Natural killer cell (primary cell): ENCODE results near the gene WFIKKN2. TPM values are rescaled to one million over a fixed set of nuclear protein-coding genes. Genes with fewer than 3 reads are reported as not detected.

Source experiments
- ATAC-seq, 3 donors: fragments of 150-1000 bp in 2 of 3; fragments of 200-7000 bp in 1 of 3; cut with Tn5 transposase; 1 replicate in 1 of 3; 2 replicates in 2 of 3; pipeline ENCODE4 v1.10.0; 2021; ENCODE audit warnings: mild to moderate bottlenecking in 2 of 3, moderate library complexity in 2 of 3
- DNase-seq, 2 donors: peaks; one replicate each; pipeline versions ENCODE4 v3.0.0 to v3.0.0-alpha.2; 2013 to 2021; ENCODE audit warnings: mixed read lengths in 1 of 2
- H3K27ac ChIP-seq: one replicate; pipeline ENCODE4 v1.5.1; 2013; ENCODE audit warnings: mild to moderate bottlenecking, low read length
- H3K27me3 ChIP-seq: one replicate; pipeline ENCODE4 v1.6.1; 2013; ENCODE audit warnings: low read length; ENCODE audit not compliant: control insufficient read depth, insufficient read depth
- H3K36me3 ChIP-seq: one replicate; pipeline ENCODE4 v1.6.1; 2013; ENCODE audit warnings: low read length; ENCODE audit not compliant: control insufficient read depth, insufficient read depth
- H3K4me1 ChIP-seq: one replicate; pipeline ENCODE4 v1.6.1; 2013; ENCODE audit warnings: low read length; ENCODE audit not compliant: control insufficient read depth, insufficient read depth
- H3K4me3 ChIP-seq: one replicate; pipeline ENCODE4 v1.5.1; 2013; ENCODE audit warnings: low read length
- H3K9me3 ChIP-seq: one replicate; pipeline ENCODE4 v1.6.1; 2013; ENCODE audit warnings: low read length; ENCODE audit not compliant: control insufficient read depth, insufficient read depth
- H3K27ac Mint-ChIP-seq, 2 donors: one replicate each; pipeline ENCODE4 v1.8.0; 2022; ENCODE audit warnings: mild to moderate bottlenecking in 2 of 2, mixed read lengths in 2 of 2, moderate library complexity in 1 of 2
- H3K27me3 Mint-ChIP-seq, 2 donors: one replicate each; pipeline ENCODE4 v1.8.0; 2022; ENCODE audit warnings: low read depth in 2 of 2, mixed read lengths in 2 of 2
- H3K36me3 Mint-ChIP-seq: one replicate; pipeline ENCODE4 v1.8.0; 2022; ENCODE audit warnings: mixed read lengths
- H3K4me1 Mint-ChIP-seq, 2 donors: one replicate each; pipeline ENCODE4 v1.8.0; 2022; ENCODE audit warnings: mixed read lengths in 2 of 2
- H3K4me3 Mint-ChIP-seq: one replicate; pipeline ENCODE4 v1.8.0; 2022; ENCODE audit warnings: mild to moderate bottlenecking, moderate library complexity, mixed read lengths
- H3K9me3 Mint-ChIP-seq, 2 donors: one replicate each; pipeline ENCODE4 v1.8.0; 2022; ENCODE audit warnings: mixed read lengths in 2 of 2
- CTCF ChIP-seq: fragments of 200-600 bp; IDR thresholded peaks from one replicate; pipeline ENCODE4 v1.8.0; 2022; ENCODE audit warnings: antibody characterized with exemption
- WGBS: methylation state at CpG from one replicate; pipeline ENCODE4 v1.1.7; 2013; ENCODE audit warnings: missing lambda C conversion rate; ENCODE audit not compliant: insufficient coverage; 5-methylcytosine and 5-hydroxymethylcytosine counted together
- intact Hi-C: fragments of 100-400 bp; cut with micrococcal nuclease; formaldehyde crosslinking; loops from one replicate; pipeline ENCODE4 v1.14.2; 2022
- total RNA-seq, 4 donors: library from RNA; stranded (reverse); fragments of 120-200 nt in 1 of 4; gene quantifications; one replicate each; pipeline versions ENCODE4 v1.2.3 to v1.2.4, GENCODE V29; 2013 to 2022

The WFIKKN2 gene
- total RNA-seq, 3 donors from 2014 or later (not counting 1 experiment from before 2014, with no cell fraction given) = not detected

DNA sequence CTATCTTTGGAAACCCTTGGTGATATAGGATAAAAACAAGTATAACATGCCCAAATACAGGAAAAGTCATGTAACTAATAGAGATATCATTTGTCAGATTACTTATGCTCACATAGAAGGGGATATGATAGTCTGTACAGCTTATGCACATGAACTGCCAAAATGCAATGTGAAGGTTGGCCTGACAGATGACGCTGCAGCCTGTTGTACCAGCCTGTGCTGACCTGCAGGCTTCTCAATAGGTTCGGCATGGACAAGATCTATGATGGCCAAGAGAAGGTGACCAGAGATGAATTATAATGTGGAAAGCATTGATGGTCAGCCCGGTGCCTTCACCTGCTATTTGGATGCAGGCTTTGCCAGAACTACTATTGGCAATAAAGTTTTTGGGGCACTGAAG, 12.7 kb downstream of the WFIKKN2 start:
- Mint-ChIP-seq H3K9me3 (no peaks in the 10 kb centered on the region), H3K4me1 (peaks cover 15% of the 10 kb centered on the region in 2 donors), H3K4me3 (no peak overlapping the region), H3K27ac (no peak overlapping the region), H3K27me3 (peaks cover 0 to 4% of the 10 kb centered on the region in 2 donors), H3K36me3 (no peaks in the 10 kb centered on the region)
- WGBS = 95% methylated on average over 3 of the region's 3 CpGs
- Histone ChIP-seq H3K27me3 (no peaks in the 10 kb centered on the region), H3K9me3 (no peaks in the 10 kb centered on the region), H3K4me3 (no peak overlapping the region), H3K36me3 (no peaks in the 10 kb centered on the region), H3K4me1 (peaks cover 11% of the 10 kb centered on the region), H3K27ac (no peak overlapping the region)
- TF ChIP-seq CTCF = no peak
- no peak for ATAC-seq
- intact Hi-C loops = no loop called here
- DNase-seq = no peak

DNA sequence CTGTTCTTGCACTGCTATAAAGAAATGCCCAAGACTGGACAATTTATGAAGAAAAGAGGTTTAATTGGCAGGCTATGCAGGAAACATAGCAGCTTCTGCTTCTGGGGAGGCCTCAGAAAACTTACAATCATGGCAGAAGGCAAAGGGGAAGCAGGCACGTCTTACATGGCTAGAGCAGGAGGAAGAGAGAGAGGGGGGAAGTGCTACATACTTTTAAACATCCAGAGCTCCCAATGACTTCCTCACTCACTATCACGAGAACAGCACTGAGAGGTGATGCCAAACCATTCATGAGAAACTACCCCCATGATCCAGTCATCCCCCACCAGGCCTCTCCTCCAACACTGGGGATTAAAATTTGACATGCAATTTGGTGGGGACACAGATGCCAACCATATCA, 13.3 kb downstream of the WFIKKN2 start:
- Histone ChIP-seq H3K36me3 (no peaks in the 10 kb centered on the region), H3K9me3 (no peaks in the 10 kb centered on the region), H3K4me1 (peaks cover 11% of the 10 kb centered on the region), H3K27me3 (no peaks in the 10 kb centered on the region), H3K27ac (no peak overlapping the region), H3K4me3 (no peak overlapping the region)
- WGBS = 43% methylated on average over 2 of the region's 2 CpGs
- ATAC-seq = no peak
- H3K27me3 Mint-ChIP-seq = peaks cover 0 to 11% of the 10 kb centered on the region in 2 donors
- no peaks in the 10 kb centered on the region for H3K36me3 Mint-ChIP-seq
- no peak for DNase-seq
- intact Hi-C loops = no loop called here
- no peak overlapping the region for H3K27ac Mint-ChIP-seq
- no peak overlapping the region for H3K4me3 Mint-ChIP-seq
- no peak for TF ChIP-seq CTCF
- H3K4me1 Mint-ChIP-seq = peaks cover 15 to 16% of the 10 kb centered on the region in 2 donors
- no peaks in the 10 kb centered on the region for H3K9me3 Mint-ChIP-seq

DNA sequence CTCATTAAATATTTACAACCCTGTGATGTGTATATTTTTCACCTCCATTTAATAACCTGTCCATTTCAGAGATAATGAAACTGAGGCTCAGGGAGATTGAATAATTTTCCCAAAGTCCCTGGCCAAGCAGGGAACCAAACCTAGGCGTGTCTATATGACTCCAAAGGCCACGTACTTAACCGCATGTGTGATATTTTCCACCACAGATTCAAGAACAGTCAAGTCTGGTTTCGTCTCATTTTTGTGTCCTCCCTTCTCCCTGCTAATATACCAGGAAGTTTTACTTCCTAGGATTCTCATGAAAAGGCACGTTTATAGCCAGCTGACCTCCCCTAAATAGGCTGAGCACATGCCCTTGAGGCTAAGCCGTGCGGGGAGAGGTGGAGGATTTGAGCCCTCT, 15.3 kb downstream of the WFIKKN2 start:
- no peak for TF ChIP-seq CTCF
- Histone ChIP-seq H3K27ac (no peak overlapping the region), H3K4me3 (no peak overlapping the region), H3K9me3 (no peaks in the 10 kb centered on the region), H3K27me3 (no peaks in the 10 kb centered on the region), H3K36me3 (no peaks in the 10 kb centered on the region), H3K4me1 (peaks cover 11% of the 10 kb centered on the region)
- Mint-ChIP-seq H3K27ac (no peak overlapping the region), H3K4me3 (no peak overlapping the region), H3K36me3 (no peaks in the 10 kb centered on the region), H3K9me3 (no peaks in the 10 kb centered on the region), H3K27me3 (peaks cover 6 to 20% of the 10 kb centered on the region in 2 donors), H3K4me1 (peaks cover 15 to 16% of the 10 kb centered on the region in 2 donors)
- DNase-seq (no peak), ATAC-seq (no peak)
- intact Hi-C loops = loop anchor here (5.0 kb wide), 1 partner anchor 302 kb away; the partner anchor contains the start of gene NME1
- WGBS = 89% methylated on average over 5 of the region's 7 CpGs

- no peaks in the 10 kb centered on the region for H3K9me3 Mint-ChIP-seq
- H3K36me3 ChIP-seq = no peaks in the 10 kb centered on the region
- peak overlapping the region; percentile 77 to 87 for H3K27ac Mint-ChIP-seq
- peak overlapping the region; percentile 84 for H3K4me3 Mint-ChIP-seq
- H3K27ac ChIP-seq = no peak overlapping the region
- H3K27me3 ChIP-seq = no peaks in the 10 kb centered on the region
- no peaks in the 10 kb centered on the region for H3K36me3 Mint-ChIP-seq
- H3K9me3 ChIP-seq = no peaks in the 10 kb centered on the region
- intact Hi-C loops = loop anchor here (5.0 kb wide), 1 partner anchor 299 kb away; the partner anchor contains the start of gene NME1
- peaks cover 6 to 20% of the 10 kb centered on the region in 2 donors for H3K27me3 Mint-ChIP-seq
- DNase-seq (no peak), ATAC-seq (no peak)
- 89% methylated on average over 5 of the region's 6 CpGs for WGBS
- H3K4me1 Mint-ChIP-seq = peaks cover 15 to 16% of the 10 kb centered on the region in 2 donors
- TF ChIP-seq CTCF = no peak
- H3K4me1 ChIP-seq = peaks cover 11% of the 10 kb centered on the region
- no peak overlapping the region for H3K4me3 ChIP-seq
These were observed 17.7 kb downstream of the WFIKKN2 start for GRCh38 chr17:50853015-50853615.
